NB4 (cell line): ENCODE data around the gene RBM33.

Experiments used
- DNase-seq: peaks from one replicate; pipeline ENCODE4 v3.0.0; 2010; ENCODE audit warnings: low read depth
- H3K4me3 ChIP-seq: one replicate; pipeline ENCODE4 v1.5.1; 2011; ENCODE audit warnings: mild to moderate bottlenecking, low read depth, low read length, moderate library complexity
- MYC ChIP-seq: IDR thresholded peaks from 2 replicates; pipeline ENCODE4 v1.6.1; 2011; ENCODE audit warnings: low read depth, low read length
- POLR2A ChIP-seq: IDR thresholded peaks from 2 replicates; pipeline ENCODE4 v1.6.1; 2011; ENCODE audit warnings: mild to moderate bottlenecking; ENCODE audit not compliant: insufficient read length; ENCODE audit errors: extremely low read depth
- TF ChIP-seq, protein P1 (sequence below): IDR thresholded peaks from 2 replicates; pipeline ENCODE4 v1.6.1; 2011; ENCODE audit warnings: low read depth, low read length
- TF ChIP-seq, protein P2 (sequence below): IDR thresholded peaks from one replicate; pipeline ENCODE4 v1.5.1; 2012; ENCODE audit warnings: low read depth, low read length

RBM33 gene

DNA sequence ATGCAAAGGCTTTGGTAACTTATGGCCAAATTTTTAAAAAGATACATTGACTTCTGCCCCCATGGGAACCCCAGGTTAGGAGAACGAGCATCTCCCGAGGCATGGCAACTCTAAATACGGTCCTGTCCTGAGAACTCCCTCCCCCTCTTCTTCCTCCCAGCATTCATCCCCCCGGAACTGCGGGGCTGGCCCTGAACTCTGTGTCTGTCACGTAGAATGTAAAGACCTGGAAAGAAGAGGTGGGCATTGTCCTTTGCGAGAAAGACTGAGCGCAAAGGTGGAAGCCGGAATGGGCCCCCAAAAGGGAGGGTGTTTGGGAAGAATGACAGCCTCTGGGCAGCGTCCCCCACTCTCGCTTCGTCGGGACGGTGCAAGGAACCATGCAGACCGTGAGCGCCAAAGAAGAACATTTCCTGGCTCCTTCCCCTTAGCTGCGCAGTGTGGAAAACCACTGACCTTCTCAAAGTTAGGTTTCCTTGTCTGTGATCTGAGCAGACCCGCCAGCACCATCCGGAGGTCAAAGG, 146.8 kb downstream of the RBM33 start:
- H3K4me3 ChIP-seq: no peak overlapping the region
- no peak for DNase-seq
- TF ChIP-seq, protein P1, sequence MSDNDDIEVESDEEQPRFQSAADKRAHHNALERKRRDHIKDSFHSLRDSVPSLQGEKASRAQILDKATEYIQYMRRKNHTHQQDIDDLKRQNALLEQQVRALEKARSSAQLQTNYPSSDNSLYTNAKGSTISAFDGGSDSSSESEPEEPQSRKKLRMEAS: no peak
- TF ChIP-seq MYC (no peak), POLR2A (no peak)
- TF ChIP-seq, protein P2, sequence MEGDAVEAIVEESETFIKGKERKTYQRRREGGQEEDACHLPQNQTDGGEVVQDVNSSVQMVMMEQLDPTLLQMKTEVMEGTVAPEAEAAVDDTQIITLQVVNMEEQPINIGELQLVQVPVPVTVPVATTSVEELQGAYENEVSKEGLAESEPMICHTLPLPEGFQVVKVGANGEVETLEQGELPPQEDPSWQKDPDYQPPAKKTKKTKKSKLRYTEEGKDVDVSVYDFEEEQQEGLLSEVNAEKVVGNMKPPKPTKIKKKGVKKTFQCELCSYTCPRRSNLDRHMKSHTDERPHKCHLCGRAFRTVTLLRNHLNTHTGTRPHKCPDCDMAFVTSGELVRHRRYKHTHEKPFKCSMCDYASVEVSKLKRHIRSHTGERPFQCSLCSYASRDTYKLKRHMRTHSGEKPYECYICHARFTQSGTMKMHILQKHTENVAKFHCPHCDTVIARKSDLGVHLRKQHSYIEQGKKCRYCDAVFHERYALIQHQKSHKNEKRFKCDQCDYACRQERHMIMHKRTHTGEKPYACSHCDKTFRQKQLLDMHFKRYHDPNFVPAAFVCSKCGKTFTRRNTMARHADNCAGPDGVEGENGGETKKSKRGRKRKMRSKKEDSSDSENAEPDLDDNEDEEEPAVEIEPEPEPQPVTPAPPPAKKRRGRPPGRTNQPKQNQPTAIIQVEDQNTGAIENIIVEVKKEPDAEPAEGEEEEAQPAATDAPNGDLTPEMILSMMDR: no peak

DNA sequence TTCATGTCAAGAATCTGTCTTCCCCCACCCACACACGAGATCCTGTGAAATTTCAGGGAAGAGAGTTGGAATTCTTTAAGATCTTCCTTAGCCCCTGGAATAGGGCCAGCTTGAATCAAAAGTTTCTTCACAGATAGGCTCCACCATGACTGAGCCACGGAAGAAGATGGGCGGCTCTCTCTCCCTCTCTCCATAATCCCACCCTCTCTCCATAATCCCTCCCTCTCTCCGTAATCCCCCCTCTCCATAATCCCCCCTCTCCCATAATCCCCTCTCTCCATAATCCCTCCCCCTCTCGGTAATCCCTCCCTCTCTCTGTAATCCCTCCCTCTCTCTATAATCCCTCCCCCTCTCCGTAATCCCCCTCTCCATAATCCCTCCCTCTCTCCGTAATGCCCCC, 147.4 kb downstream of the RBM33 start:
- DNase-seq: no peak
- H3K4me3 ChIP-seq: no peak overlapping the region
- TF ChIP-seq, protein P1: no peak
- TF ChIP-seq MYC (no peak), POLR2A (no peak)
- TF ChIP-seq, protein P2: no peak

DNA sequence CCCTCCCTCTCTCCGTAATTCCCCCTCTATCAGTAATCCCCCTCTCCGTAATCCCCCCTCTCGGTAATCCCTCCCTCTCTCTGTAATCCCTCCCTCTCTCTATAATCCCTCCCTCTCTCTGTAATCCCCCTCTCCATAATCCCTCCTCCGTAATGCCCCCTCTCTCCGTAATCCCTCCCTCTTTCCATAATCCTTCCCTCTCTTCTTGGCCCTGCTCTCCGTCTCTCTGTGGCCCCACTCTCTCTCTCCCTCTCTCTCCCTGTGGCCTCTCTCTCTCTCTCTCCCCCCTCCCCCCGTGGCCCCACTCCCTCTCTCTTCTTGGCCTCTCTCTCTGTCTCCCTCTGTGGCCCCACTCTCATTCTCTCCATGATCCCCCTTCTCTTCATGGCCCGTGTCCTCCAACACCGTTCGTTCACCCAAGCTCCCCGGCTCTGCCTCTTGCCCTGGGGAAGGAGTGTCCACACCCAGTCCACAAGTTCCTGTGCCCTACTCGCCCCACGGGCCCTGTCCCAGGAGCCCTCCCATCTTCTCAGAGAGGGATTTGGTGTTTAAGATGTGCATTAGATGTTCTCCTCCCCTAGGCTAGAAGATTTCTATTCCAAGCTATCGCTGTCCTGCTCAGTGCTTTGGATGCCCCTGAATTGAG, 148.0 kb downstream of the RBM33 start:
- no peak for DNase-seq
- no peak overlapping the region for H3K4me3 ChIP-seq
- TF ChIP-seq MYC (no peak), POLR2A (no peak)
- TF ChIP-seq, protein P2: no peak
- TF ChIP-seq, protein P1: no peak

DNA sequence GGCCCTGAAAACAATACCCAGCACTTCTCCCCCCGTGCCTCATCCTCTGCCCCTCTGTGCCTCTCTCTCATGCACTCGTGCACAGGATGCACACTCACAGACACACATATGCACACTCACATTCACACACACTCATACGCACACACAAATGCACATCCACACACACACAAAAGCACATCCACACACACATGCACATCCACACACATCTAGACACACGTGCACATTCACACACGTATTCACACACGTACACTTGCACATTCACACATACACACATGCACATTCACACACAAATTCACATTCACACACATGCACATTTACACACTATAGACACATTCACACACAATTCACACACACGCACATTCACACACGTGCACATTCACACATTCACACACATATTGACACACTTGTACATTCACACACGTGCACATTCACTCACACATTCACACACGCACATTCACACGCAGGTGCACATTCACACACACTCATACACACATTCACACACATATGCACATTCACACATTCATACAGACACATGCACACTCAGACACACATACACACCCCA, 148.6 kb downstream of the RBM33 start:
- no peak for TF ChIP-seq MYC
- no peak for TF ChIP-seq POLR2A
- TF ChIP-seq, protein P1: no peak
- TF ChIP-seq, protein P2: no peak

DNA sequence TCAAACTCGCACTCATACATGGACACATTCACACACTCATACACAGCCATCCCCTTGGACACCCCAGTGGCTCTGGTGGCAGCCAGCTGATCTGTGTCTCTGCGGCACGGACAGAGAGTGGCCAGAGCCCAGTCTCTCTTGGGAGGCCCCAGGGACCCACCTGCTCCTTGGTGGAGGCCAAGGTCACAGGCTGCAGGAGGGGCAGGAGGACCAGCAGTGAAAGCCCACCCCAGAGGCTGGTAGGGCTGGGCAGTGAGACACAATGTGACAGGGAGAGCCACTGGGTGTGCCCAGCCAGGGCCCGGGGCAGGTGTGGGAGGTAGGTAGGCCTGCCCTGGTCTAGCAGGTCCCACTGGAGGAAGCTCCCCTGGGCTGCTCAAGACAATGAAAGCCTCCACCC, 149.3 kb downstream of the RBM33 start:
- DNase-seq: no peak
- TF ChIP-seq POLR2A (no peak), MYC (no peak)
- TF ChIP-seq, protein P1: no peak
- TF ChIP-seq, protein P2: no peak
- no peak overlapping the region for H3K4me3 ChIP-seq

More for the DNA sequence above, 148.6 kb downstream of the RBM33 start:
- DNase-seq: no peak
- no peak overlapping the region for H3K4me3 ChIP-seq
